GM03348 (cell line): Measurements from ENCODE around the gene PLD4.
"Not testable (repeated sequence)": the region's sequence is repeated elsewhere in the genome, so short reads cannot be mapped to it uniquely, and the experiment has no call there.

Experiments
- DNase-seq: peaks from one replicate; pipeline ENCODE4 v3.0.0; 2012; ENCODE audit warnings: low spot score

The PLD4 gene

GRCh38 chr14:104924421-104925213 lies at the start of gene PLD4:
PLD4 (plus strand) TSS chr14:104924879; CDS start chr14:104927141, 2,262 bp downstream.
- DNase-seq, result no peak

- DNase-seq, result no peak
Observed at GRCh38 chr14:104875412-104875751, 49.3 kb upstream of the PLD4 start.

- no peak for DNase-seq
Observed at GRCh38 chr14:104875811-104876210, 48.9 kb upstream of the PLD4 start.

GRCh38 chr14:104876251-104876699 lies 48.4 kb upstream of the PLD4 start:
- DNase-seq, result peak; percentile 86

- DNase-seq, result no peak
Observed at GRCh38 chr14:104877066-104877805, 47.4 kb upstream of the PLD4 start.

GRCh38 chr14:104877806-104878550 lies 46.7 kb upstream of the PLD4 start:
- no peak for DNase-seq

- no peak for DNase-seq
Observed at GRCh38 chr14:104878582-104878981, 46.1 kb upstream of the PLD4 start.

GRCh38 chr14:104879201-104879982 lies 45.3 kb upstream of the PLD4 start:
- no peak for DNase-seq

- DNase-seq, result no peak
Observed at GRCh38 chr14:104879983-104880565, 44.6 kb upstream of the PLD4 start.

GRCh38 chr14:104880584-104881210 lies 44.0 kb upstream of the PLD4 start:
- DNase-seq, result no peak

GRCh38 chr14:104881369-104881979 lies 43.2 kb upstream of the PLD4 start:
- DNase-seq, result no peak

GRCh38 chr14:104882325-104882973 lies 42.2 kb upstream of the PLD4 start:
- DNase-seq, result no peak

- DNase-seq, result no peak
Observed at GRCh38 chr14:104882991-104883660, 41.6 kb upstream of the PLD4 start.

- DNase-seq, result no peak
Observed at GRCh38 chr14:104883681-104884361, 40.9 kb upstream of the PLD4 start.

GRCh38 chr14:104884381-104884780 lies 40.3 kb upstream of the PLD4 start:
- DNase-seq, result not testable (repeated sequence)

- no peak for DNase-seq
Observed at GRCh38 chr14:104885031-104885972, 39.4 kb upstream of the PLD4 start.

GRCh38 chr14:104885973-104886689 lies 38.5 kb upstream of the PLD4 start:
- no peak for DNase-seq
